ENCODE results near the gene SPATA31A5. TPM values are rescaled to one million over a fixed set of nuclear protein-coding genes. Genes with fewer than 3 reads are reported as not detected.
"Not testable (repeated sequence)": the region's sequence is repeated elsewhere in the genome, so short reads cannot be mapped to it uniquely, and the experiment has no call there.

The SPATA31A5 gene
- total RNA-seq: not detected

GRCh38 chr9:60914107-60914506 is at the start of gene SPATA31A5:
Gene SPATA31A5, plus strand, starts transcription at chr9:60914407. Its CDS starts 29 bp downstream, at chr9:60914436.
- not testable (repeated sequence) for DNase-seq (ENCODE audit: low read depth in 2 of 3, low spot score in 2 of 3)

GRCh38 chr9:60962990-60963350 is 48.8 kb downstream of the SPATA31A5 start:
- DNase-seq (ENCODE audit: low read depth in 2 of 3, low spot score in 2 of 3): not testable (repeated sequence)

- not testable (repeated sequence) for DNase-seq (ENCODE audit: low read depth in 2 of 3, low spot score in 2 of 3)
Measured at GRCh38 chr9:60966382-60966781, 52.2 kb downstream of the SPATA31A5 start.

Small RNA genes lying within 50 kb of the gene (small RNA-seq; reads per million reads assigned to genes)
- gene AL590491.3: not detected

Data from hematopoietic multipotent progenitor cell (in vitro differentiated cells).